NCI-H774 (cell line): ENCODE results near the gene TDRD7.

Source experiments
- DNase-seq: peaks from one replicate; lab custom pipeline; 2025; lab: John Stamatoyannopoulos, UW

Gene TDRD7

DNA sequence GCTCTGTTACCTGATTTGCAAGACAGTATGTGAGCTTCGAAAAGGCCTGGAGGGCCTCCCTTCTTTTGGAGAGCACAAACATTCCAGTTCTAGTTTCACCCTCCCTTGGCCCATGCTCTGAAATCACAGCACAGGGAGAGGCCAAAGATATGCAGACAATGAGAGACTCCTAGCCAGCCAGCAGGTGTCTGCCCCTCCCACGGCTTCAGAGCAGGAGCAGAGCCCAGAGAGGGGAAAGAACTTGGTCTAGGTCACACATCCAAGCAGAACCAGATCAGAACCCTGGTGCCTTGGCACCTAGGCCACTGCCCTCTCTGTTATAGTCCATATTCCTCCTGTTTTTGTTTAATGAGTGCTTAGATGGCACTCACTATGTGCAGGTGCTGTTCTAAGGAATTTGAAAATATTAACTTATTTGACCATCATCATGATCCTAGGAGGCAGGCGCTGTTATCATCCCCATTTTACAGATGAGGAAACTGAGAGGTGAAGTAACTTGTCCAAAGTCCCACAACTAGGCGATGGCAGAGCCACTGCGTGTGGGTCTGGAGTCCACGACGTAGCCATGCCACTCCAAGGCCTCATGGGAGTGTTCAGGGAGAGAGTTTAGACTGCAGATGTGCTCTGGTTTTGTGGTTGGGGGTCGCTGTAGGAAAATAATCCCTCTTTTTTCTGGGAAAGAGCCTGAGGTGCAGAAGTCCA lies 116.8 kb downstream of the TDRD7 start:
- DNase-seq: no peak

DNA sequence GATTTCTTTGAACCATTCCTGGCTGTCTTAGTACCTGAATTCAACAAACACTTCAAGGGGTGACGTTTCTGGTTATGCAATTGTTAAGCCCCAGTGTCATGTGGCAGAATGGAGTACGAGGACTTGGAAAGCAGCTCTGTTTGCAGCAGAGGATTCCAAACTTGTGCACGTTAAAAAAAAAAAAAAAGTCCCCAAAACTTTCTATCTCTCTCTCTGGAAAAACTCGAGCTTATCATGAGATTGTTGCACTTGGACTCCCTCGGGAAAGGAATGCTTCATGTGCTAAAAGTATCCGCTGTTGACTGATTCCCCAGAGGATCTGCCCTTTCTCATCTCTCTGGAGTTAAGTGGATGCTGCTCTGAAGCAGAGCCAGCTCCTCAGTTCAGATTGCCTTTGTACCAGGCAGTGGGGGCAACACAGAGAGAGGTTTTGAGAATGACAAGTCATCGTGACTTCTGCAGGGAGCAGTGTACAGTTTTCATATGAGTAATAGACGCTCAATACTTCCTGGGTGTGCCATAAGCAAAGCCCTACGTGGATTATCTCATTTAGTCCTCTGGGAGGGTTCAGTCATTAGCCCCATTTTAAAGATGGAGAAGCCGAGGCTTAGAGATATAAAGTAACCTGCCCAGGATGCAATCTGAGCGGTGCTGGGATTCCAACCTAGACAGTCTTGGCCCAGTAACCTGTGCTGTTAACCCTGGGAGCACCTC lies 117.6 kb downstream of the TDRD7 start:
- DNase-seq: no peak

DNA sequence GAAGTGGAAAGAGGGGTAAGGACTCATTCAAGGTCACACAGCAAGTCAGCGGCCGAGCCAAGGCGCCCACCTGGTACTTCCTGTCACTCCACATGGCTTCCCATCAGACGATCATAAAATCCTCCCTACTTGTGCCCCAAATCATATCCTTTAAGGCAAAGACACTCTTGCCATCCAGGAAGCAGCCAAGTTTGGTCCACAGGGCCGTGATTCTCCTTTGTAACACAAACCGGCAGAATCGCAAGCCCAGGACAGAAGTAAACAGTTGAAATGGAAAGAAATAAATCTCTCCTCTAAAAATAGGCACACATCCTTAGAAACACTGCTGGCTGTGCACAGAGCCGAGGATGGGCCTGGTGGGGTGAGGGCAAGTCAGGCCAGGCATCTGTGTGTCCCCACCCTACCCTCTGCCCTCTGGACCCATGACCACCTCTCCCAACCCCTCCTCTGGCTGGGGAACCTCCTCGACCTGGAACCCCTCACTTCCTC lies 120.0 kb downstream of the TDRD7 start:
- no peak for DNase-seq

DNA sequence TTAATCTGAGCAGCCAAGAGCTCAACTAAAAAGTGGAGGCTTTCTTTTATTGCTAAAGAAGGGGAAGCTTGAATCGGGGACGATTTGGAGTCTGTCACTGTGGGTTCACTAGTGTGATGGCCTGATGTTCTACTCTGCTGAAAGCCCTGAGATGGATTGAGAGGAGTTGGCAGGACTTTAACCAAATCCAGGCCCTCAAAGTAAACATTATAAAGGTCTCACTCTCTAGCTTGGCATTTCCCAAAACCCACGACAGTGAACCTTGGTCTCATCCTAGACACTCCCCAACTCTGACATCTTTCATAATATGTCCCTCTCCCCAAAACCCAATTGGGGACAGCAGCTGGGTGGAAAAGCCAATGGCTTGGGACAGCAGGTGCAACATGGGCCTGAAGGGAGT lies 122.3 kb downstream of the TDRD7 start:
- DNase-seq: no peak

GRCh38 chr9:97534961-97535594 lies 123.2 kb downstream of the TDRD7 start:
- no peak for DNase-seq

DNA sequence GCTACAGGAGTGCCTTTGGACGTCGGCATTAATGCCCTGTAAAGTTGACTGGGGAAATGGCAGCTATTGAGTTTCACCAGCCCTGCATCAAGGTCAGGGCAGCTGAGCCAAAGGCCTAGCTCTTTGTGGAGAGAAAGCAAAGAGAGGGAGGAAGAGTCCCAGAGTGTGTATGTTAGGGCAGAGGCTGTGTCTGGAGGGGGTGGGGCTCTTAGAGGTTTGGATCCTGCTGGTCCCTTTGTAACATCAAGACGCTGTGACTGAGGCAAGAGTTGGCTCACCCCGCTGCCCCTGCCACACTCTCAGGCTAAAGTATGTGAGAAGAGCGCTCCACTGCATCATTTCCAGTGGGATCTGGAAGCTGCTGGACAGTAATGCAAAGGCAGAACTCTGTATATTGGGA lies 123.9 kb downstream of the TDRD7 start:
- DNase-seq: no peak

GRCh38 chr9:97536480-97536879 lies 124.6 kb downstream of the TDRD7 start:
- no peak for DNase-seq

GRCh38 chr9:97543561-97543960 lies 131.7 kb downstream of the TDRD7 start:
- peak; percentile 51 for DNase-seq

- DNase-seq: no peak
Measured at GRCh38 chr9:97545486-97545885, 133.6 kb downstream of the TDRD7 start.
